Bronchial epithelial cell (primary cell): ENCODE measurements around the gene SP2. TPM values are rescaled to one million over a fixed set of nuclear protein-coding genes. Genes with fewer than 3 reads are reported as not detected.

Experiments
- DNase-seq: peaks from one replicate; pipeline ENCODE4 v3.0.0-alpha.2; 2010; ENCODE audit warnings: low read depth
- FAIRE-seq: peaks from 2 replicates; lab custom pipeline; 2011; peaks lifted over from hg19 to GRCh38; lab: Jason Lieb, UNC
- H3K27me3 ChIP-seq: 2 replicates; pipeline ENCODE4 v1.5.1; 2011; ENCODE audit warnings: low read length; ENCODE audit not compliant: control insufficient read depth, insufficient read depth
- H3K36me3 ChIP-seq: 2 replicates; pipeline ENCODE4 v1.5.1; 2011; ENCODE audit warnings: low read length; ENCODE audit not compliant: control insufficient read depth, insufficient read depth
- H3K4me3 ChIP-seq: 2 replicates; pipeline ENCODE4 v1.5.1; 2011; ENCODE audit warnings: mild to moderate bottlenecking, low read depth, low read length, control low read depth
- total RNA-seq: library from RNA; depleted of rRNA; stranded (reverse); fragments of >200 nt; gene quantifications from 2 replicates; pipeline ENCODE4 v1.2.1, GENCODE V29; 2014
- TF ChIP-seq, protein P1 (sequence below): IDR thresholded peaks from 2 replicates; pipeline ENCODE4 v1.5.1; 2011; ENCODE audit warnings: mild to moderate bottlenecking, moderate library complexity, low read length, control low read depth, inconsistent platforms; ENCODE audit not compliant: insufficient read depth, severe bottlenecking

SP2 gene
- total RNA-seq, result 1.1 and 1.7 TPM in 2 replicates

GRCh38 chr17:47895856-47896671, at the start of gene SP2:
Gene SP2, plus strand, starts transcription at chr17:47896236. Its CDS starts 51 bp downstream, at chr17:47896287.
- peaks cover 5% of the 10 kb centered on the region for H3K36me3 ChIP-seq
- H3K27me3 ChIP-seq, result no peaks in the 10 kb centered on the region
- H3K4me3 ChIP-seq, result peak within 1 kb of the TSS; percentile 97
- TF ChIP-seq, protein P1, sequence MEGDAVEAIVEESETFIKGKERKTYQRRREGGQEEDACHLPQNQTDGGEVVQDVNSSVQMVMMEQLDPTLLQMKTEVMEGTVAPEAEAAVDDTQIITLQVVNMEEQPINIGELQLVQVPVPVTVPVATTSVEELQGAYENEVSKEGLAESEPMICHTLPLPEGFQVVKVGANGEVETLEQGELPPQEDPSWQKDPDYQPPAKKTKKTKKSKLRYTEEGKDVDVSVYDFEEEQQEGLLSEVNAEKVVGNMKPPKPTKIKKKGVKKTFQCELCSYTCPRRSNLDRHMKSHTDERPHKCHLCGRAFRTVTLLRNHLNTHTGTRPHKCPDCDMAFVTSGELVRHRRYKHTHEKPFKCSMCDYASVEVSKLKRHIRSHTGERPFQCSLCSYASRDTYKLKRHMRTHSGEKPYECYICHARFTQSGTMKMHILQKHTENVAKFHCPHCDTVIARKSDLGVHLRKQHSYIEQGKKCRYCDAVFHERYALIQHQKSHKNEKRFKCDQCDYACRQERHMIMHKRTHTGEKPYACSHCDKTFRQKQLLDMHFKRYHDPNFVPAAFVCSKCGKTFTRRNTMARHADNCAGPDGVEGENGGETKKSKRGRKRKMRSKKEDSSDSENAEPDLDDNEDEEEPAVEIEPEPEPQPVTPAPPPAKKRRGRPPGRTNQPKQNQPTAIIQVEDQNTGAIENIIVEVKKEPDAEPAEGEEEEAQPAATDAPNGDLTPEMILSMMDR, result no peak
- FAIRE-seq (peak; percentile 94), DNase-seq (peak; percentile 100)

DNA sequence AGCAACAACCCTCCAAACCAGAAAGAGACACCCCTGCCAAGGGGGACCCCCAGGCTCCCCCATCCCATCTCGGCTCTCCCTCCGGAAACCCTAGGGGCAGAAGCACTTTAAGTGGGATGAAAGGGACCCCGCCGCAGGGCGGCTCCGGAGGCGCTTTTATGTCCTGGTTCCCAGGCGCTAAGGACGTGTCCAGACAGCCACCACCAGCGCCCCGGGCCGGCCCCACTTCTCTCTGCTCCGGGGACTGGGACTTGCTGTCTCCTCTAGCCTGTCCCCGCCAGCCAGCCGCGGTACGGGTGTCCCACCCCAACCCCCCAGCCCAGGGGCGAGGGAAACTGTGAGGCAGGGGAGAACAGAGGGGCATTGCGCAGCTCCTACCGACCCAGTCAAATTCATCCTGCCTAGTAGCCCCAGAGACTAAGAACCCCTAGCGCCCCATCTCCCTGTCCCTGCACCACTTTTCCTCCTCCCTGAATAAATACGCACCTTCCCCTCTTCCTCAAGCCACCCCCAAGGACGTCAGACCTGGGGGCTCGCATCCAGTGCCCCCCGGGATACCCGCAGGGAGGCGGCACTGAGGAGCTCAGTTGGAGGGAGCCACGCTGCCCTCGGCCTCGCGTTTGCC, 49.2 kb upstream of the SP2 start:
- TF ChIP-seq, protein P1, result no peak
- Histone ChIP-seq H3K36me3 (no peaks in the 10 kb centered on the region), H3K27me3 (peaks cover 1% of the 10 kb centered on the region), H3K4me3 (peak overlapping the region; percentile 11)
- DNase-seq (no peak), FAIRE-seq (no peak)

- Histone ChIP-seq H3K27me3 (peaks cover 7% of the 10 kb centered on the region), H3K4me3 (peak overlapping the region; percentile 11), H3K36me3 (no peaks in the 10 kb centered on the region)
- DNase-seq (no peak), FAIRE-seq (no peak)
- TF ChIP-seq, protein P1, result peak; percentile 61
Measured at GRCh38 chr17:47847341-47848197, 48.5 kb upstream of the SP2 start.

- DNase-seq (no peak), FAIRE-seq (no peak)
- H3K4me3 ChIP-seq, result no peak overlapping the region
- no peaks in the 10 kb centered on the region for H3K36me3 ChIP-seq
- H3K27me3 ChIP-seq, result peaks cover 12% of the 10 kb centered on the region
- TF ChIP-seq, protein P1, result no peak
Measured at GRCh38 chr17:47848198-47848513, 47.9 kb upstream of the SP2 start.

DNA sequence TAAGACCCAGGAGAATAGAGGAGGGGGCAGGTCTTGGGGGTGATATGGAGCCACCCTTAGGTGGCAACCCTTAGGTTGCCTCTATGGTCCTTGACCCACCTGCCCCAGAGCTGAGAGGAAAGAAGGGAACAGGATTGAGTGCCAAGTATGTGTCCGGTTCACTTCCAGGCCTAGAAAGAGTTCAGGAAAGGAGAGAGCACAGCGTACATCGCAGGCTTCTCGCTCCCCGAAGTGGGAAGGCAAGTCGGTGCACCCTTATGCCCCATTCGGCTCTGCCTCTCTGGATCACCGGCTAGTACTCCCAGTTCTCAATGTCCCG, 45.7 kb upstream of the SP2 start:
- DNase-seq (no peak), FAIRE-seq (no peak)
- H3K27me3 ChIP-seq, result peaks cover 23% of the 10 kb centered on the region

More for the DNA sequence above, 45.7 kb upstream of the SP2 start:
- TF ChIP-seq, protein P1, result no peak
- Histone ChIP-seq H3K4me3 (peak overlapping the region; percentile 60), H3K36me3 (no peaks in the 10 kb centered on the region)
